HepG2 (cell line): ENCODE measurements around the gene NECTIN2. TPM values are rescaled to one million over a fixed set of nuclear protein-coding genes. Genes with fewer than 3 reads are reported as not detected.
A peak's percentile ranks its signal among the peaks of the same experiment; 100 is the strongest.

ENCODE experiments used
- FOXK2 ChIP-seq: fragments of 450-650 bp; IDR thresholded peaks from 2 replicates; pipeline ENCODE4 v1.6.1; 2016
- FOXO1 ChIP-seq: sonication (generic); formaldehyde crosslinking; IDR thresholded peaks from 2 replicates; pipeline ENCODE4 v1.4.0; 2020; ENCODE audit warnings: missing genetic modification reagents
- HES4 ChIP-seq: sonication (generic); formaldehyde crosslinking; IDR thresholded peaks from 2 replicates; pipeline ENCODE4 v1.9.0; 2021; ENCODE audit warnings: mild to moderate bottlenecking, missing genetic modification reagents, borderline replicate concordance
- HNRNPK ChIP-seq: fragments of 200-400 bp; formaldehyde crosslinking; IDR thresholded peaks from 2 replicates; pipeline ENCODE4 v1.6.1; 2018; ENCODE audit warnings: low read length, low read depth, moderate library complexity, mild to moderate bottlenecking; ENCODE audit not compliant: poor library complexity, severe bottlenecking
- NR2F1 ChIP-seq, 2 experiments: fragments of 450-650 bp in 1 of 2; formaldehyde crosslinking in 1 of 2; IDR thresholded peaks; 2 replicates each; pipeline versions ENCODE4 v1.5.0 to v1.6.1; 2016 to 2020; ENCODE audit warnings: mild to moderate bottlenecking in 1 of 2, missing compliant biosample characterization in 1 of 2, missing genetic modification reagents in 1 of 2, moderate library complexity in 1 of 2
- ZFP37 ChIP-seq: sonication (generic); formaldehyde crosslinking; IDR thresholded peaks from 2 replicates; pipeline ENCODE4 v1.4.0; 2020; ENCODE audit warnings: missing genetic modification reagents, borderline replicate concordance
- ZNF143 ChIP-seq: sonication (generic); formaldehyde crosslinking; IDR thresholded peaks from 2 replicates; pipeline ENCODE4 v1.4.0; 2020; ENCODE audit warnings: missing genetic modification reagents
- ZNF326 ChIP-seq: sonication (generic); formaldehyde crosslinking; IDR thresholded peaks from 2 replicates; pipeline ENCODE4 v1.4.0; 2020; ENCODE audit warnings: missing genetic modification reagents, borderline replicate concordance
- ZNF557 ChIP-seq: sonication (generic); formaldehyde crosslinking; IDR thresholded peaks from 2 replicates; pipeline ENCODE4 v1.4.0; 2020; ENCODE audit warnings: missing genetic modification reagents
- ZNF572 ChIP-seq: sonication (generic); formaldehyde crosslinking; IDR thresholded peaks from 2 replicates; pipeline ENCODE4 v1.5.1; 2020; ENCODE audit warnings: mild to moderate bottlenecking, missing genetic modification reagents
- ZNF7 ChIP-seq: IDR thresholded peaks from 2 replicates; pipeline ENCODE4 v1.6.1; 2016; ENCODE audit warnings: missing biosample characterization, missing genetic modification reagents
- polyA plus RNA-seq, 8 experiments: library from polyadenylated mRNA; depleted of rRNA in 3 of 8; stranded (reverse) in 7 of 8; unstranded in 1 of 8; fragments of >200 nt; fragmentation: Illumina TruSeq in 4 of 8; extraction: Trizol in 4 of 8; gene quantifications; 2 replicates each; pipeline versions ENCODE4 v1.2.1 to v1.2.3, GENCODE V29; 2011 to 2016; ENCODE audit warnings: low read depth in 4 of 8, missing spikeins in 1 of 8, mixed read lengths in 1 of 8; ENCODE audit not compliant: insufficient read depth in 1 of 8
- total RNA-seq, 5 experiments: library from RNA; depleted of rRNA; stranded (reverse); fragments of >200 nt; fragmentation: Illumina TruSeq; extraction: Trizol; gene quantifications; 2 replicates each; pipeline ENCODE4 v1.2.3, GENCODE V29; 2016; ENCODE audit warnings: low read depth in 1 of 5
- TF ChIP-seq, protein P1 (sequence below): sonication (generic); formaldehyde crosslinking; IDR thresholded peaks from 2 replicates; pipeline ENCODE4 v1.8.0; 2022; ENCODE audit warnings: missing genetic modification reagents, mild to moderate bottlenecking, borderline replicate concordance
- TF ChIP-seq, protein P2 (sequence below): sonication (generic); formaldehyde crosslinking; IDR thresholded peaks from 2 replicates; pipeline ENCODE4 v1.4.0; 2020; ENCODE audit warnings: missing genetic modification reagents
- TF ChIP-seq, protein P3 (sequence below): sonication (generic); formaldehyde crosslinking; conservative IDR thresholded peaks from 2 replicates; pipeline ENCODE4 v1.4.0; 2020; ENCODE audit warnings: missing genetic modification reagents
- TF ChIP-seq, protein P4 (sequence below): IDR thresholded peaks from 2 replicates; pipeline ENCODE4 v1.4.0; 2020; ENCODE audit warnings: mild to moderate bottlenecking, missing genetic modification reagents
- TF ChIP-seq, protein P5 (sequence below): sonication (generic); formaldehyde crosslinking; IDR thresholded peaks from 2 replicates; pipeline ENCODE4 v1.8.1; 2023; ENCODE audit warnings: mild to moderate bottlenecking, moderate library complexity, missing genetic modification reagents
- TF ChIP-seq, protein P6 (sequence below): sonication (generic); formaldehyde crosslinking; IDR thresholded peaks from 2 replicates; pipeline ENCODE4 v1.4.0; 2020; ENCODE audit warnings: mild to moderate bottlenecking, missing genetic modification reagents

NECTIN2 gene
- total and polyA plus RNA-seq, 2 of the 13 experiments (the other 11 are each of a cell fraction or from before 2014, with no cell fraction given), result 75.4 to 114 TPM

DNA sequence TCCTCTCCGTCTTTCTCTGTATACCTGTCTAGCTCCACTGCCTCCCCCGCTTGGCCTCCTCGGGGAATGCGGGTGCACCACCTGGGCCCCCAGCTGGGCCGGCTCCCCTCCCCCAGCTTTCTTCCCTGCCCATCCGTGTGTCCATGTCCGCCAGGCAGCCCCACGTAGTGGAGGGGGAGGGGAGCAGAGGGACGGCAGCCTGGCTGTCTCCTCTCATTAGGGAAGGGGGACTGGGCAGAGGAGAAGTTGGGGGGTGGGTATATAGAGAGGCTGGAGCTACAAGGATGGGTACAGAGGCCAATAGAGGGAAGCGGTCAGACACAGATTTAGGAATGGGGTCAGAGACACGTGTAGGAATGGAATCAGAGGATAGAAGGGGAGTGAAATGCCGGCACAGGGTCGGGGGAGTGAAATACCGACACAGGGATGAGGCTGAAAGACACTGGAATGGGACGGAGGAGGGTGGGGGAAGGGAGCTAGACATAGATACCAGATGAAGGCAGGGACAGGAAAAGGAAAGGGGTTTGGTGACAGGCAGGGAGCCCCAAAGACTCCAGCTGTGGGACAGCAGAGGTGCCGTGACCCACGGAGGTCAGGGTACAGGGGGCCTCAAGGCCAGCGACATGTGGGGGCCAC lies 2.8 kb downstream of the NECTIN2 start (continued):
- TF ChIP-seq, protein P1, sequence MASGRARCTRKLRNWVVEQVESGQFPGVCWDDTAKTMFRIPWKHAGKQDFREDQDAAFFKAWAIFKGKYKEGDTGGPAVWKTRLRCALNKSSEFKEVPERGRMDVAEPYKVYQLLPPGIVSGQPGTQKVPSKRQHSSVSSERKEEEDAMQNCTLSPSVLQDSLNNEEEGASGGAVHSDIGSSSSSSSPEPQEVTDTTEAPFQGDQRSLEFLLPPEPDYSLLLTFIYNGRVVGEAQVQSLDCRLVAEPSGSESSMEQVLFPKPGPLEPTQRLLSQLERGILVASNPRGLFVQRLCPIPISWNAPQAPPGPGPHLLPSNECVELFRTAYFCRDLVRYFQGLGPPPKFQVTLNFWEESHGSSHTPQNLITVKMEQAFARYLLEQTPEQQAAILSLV, result 0 out of 2 replicates have a peak, but pooled peaks have one; percentile 24
- TF ChIP-seq FOXO1 (CRISPR knock-in tag) (no peak), ZNF7 (CRISPR knock-in tag) (no peak), ZNF557 (CRISPR knock-in tag) (no peak), ZNF143 (CRISPR knock-in tag) (no peak), HNRNPK (no peak), ZFP37 (no peak), FOXK2 (no peak), ZNF326 (CRISPR knock-in tag) (no peak), NR2F1 (CRISPR knock-in tag; IDR thresholded peaks at IDR 0.05) (no peak), ZNF572 (0 out of 2 replicates have a peak, but pooled peaks have one; percentile 32), HES4 (CRISPR knock-in tag) (no peak)
- TF ChIP-seq, protein P2, sequence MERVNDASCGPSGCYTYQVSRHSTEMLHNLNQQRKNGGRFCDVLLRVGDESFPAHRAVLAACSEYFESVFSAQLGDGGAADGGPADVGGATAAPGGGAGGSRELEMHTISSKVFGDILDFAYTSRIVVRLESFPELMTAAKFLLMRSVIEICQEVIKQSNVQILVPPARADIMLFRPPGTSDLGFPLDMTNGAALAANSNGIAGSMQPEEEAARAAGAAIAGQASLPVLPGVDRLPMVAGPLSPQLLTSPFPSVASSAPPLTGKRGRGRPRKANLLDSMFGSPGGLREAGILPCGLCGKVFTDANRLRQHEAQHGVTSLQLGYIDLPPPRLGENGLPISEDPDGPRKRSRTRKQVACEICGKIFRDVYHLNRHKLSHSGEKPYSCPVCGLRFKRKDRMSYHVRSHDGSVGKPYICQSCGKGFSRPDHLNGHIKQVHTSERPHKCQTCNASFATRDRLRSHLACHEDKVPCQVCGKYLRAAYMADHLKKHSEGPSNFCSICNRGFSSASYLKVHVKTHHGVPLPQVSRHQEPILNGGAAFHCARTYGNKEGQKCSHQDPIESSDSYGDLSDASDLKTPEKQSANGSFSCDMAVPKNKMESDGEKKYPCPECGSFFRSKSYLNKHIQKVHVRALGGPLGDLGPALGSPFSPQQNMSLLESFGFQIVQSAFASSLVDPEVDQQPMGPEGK (CRISPR knock-in tag), result peak; percentile 47
- TF ChIP-seq, protein P3, sequence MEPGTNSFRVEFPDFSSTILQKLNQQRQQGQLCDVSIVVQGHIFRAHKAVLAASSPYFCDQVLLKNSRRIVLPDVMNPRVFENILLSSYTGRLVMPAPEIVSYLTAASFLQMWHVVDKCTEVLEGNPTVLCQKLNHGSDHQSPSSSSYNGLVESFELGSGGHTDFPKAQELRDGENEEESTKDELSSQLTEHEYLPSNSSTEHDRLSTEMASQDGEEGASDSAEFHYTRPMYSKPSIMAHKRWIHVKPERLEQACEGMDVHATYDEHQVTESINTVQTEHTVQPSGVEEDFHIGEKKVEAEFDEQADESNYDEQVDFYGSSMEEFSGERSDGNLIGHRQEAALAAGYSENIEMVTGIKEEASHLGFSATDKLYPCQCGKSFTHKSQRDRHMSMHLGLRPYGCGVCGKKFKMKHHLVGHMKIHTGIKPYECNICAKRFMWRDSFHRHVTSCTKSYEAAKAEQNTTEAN (CRISPR knock-in tag), result no peak
- TF ChIP-seq, protein P4, sequence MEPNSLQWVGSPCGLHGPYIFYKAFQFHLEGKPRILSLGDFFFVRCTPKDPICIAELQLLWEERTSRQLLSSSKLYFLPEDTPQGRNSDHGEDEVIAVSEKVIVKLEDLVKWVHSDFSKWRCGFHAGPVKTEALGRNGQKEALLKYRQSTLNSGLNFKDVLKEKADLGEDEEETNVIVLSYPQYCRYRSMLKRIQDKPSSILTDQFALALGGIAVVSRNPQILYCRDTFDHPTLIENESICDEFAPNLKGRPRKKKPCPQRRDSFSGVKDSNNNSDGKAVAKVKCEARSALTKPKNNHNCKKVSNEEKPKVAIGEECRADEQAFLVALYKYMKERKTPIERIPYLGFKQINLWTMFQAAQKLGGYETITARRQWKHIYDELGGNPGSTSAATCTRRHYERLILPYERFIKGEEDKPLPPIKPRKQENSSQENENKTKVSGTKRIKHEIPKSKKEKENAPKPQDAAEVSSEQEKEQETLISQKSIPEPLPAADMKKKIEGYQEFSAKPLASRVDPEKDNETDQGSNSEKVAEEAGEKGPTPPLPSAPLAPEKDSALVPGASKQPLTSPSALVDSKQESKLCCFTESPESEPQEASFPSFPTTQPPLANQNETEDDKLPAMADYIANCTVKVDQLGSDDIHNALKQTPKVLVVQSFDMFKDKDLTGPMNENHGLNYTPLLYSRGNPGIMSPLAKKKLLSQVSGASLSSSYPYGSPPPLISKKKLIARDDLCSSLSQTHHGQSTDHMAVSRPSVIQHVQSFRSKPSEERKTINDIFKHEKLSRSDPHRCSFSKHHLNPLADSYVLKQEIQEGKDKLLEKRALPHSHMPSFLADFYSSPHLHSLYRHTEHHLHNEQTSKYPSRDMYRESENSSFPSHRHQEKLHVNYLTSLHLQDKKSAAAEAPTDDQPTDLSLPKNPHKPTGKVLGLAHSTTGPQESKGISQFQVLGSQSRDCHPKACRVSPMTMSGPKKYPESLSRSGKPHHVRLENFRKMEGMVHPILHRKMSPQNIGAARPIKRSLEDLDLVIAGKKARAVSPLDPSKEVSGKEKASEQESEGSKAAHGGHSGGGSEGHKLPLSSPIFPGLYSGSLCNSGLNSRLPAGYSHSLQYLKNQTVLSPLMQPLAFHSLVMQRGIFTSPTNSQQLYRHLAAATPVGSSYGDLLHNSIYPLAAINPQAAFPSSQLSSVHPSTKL (CRISPR knock-in tag), result no peak
- TF ChIP-seq, protein P5, sequence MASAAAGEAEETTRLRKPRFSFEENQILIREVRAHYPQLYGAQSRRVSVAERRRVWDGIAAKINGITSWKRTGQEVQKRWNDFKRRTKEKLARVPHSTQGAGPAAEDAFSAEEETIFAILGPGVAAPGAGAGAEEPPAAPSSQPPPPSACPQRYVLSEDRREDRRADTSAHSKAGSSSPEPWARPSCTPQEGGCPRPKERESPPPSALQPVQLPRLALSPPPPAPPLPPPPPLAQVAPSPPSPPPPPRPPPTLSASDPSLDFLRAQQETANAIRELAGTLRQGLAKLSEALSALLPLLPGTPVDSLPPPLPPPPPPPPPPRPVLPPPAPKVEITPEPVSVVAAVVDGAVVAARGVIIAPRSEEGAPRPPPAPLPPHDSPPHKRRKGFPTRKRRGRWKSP (CRISPR knock-in tag), result no peak
- TF ChIP-seq, protein P6, sequence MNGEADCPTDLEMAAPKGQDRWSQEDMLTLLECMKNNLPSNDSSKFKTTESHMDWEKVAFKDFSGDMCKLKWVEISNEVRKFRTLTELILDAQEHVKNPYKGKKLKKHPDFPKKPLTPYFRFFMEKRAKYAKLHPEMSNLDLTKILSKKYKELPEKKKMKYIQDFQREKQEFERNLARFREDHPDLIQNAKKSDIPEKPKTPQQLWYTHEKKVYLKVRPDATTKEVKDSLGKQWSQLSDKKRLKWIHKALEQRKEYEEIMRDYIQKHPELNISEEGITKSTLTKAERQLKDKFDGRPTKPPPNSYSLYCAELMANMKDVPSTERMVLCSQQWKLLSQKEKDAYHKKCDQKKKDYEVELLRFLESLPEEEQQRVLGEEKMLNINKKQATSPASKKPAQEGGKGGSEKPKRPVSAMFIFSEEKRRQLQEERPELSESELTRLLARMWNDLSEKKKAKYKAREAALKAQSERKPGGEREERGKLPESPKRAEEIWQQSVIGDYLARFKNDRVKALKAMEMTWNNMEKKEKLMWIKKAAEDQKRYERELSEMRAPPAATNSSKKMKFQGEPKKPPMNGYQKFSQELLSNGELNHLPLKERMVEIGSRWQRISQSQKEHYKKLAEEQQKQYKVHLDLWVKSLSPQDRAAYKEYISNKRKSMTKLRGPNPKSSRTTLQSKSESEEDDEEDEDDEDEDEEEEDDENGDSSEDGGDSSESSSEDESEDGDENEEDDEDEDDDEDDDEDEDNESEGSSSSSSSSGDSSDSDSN (CRISPR knock-in tag), result no peak
